ENCODE measurements around the gene PLXNA2.
A peak's percentile ranks its signal among the peaks of the same experiment; 100 is the strongest.

PLXNA2 gene

DNA sequence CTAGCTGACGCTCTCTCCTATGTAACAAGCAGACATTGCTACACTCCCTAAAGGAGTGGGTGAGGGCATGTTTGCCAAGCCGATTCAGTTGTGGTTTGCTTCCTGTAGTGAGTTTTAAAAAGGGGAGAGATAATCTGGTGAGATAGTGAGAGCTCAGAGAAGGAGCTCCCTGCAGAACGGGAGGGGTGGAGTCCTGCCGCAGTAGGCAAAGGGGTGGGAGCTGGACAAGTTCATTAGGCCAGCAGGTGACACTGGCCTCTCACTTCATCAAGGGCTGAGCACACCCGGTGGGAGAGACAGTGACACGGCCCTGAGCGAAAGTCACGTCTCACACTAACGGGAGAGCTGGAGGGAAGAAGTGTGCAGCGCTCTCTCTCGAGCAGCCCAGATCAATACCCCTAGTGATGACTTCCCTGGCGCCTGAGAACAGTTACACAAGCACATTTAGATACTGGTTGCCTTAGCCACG, 189.2 kb downstream of the PLXNA2 start:
- DNase-seq: no peak

DNA sequence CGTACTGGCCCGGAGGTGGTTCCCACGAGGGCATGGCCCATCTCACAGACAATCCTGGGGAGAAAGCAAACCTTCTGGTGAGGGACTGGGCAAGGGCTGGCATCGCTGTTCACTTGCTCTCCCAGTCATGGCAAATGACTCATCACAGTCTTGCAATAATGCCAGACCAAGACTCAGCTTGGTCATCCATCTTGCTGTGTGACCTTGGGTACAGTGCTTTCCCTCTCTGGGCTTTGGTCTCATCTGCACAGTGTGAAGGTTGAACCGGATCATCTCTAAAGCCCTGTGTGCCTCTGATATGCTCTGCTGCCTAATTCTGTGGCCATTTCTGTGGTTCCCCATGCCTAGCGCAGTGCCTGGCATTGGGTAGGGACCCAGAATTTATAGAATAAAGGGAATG, 189.7 kb downstream of the PLXNA2 start:
- no peak for DNase-seq

DNA sequence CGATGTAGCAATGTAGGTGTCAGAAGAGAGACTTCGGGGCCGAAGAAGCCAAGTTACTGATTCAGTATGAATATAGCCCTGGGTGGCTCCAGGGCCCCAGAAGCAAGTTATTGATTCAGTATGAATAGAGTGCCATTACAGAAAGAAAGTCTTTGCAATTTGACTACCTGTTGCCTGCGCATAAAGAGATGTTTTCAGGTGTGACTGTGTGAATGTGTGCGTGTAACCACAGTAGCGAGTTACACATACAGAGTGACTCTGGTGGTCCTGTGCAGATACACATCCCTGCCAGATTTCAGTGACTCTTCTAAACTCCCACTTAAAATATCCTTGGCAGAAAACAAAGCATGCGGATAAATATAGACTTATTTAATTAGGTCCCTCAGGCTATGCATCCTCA, 190.5 kb downstream of the PLXNA2 start:
- no peak for DNase-seq

DNA sequence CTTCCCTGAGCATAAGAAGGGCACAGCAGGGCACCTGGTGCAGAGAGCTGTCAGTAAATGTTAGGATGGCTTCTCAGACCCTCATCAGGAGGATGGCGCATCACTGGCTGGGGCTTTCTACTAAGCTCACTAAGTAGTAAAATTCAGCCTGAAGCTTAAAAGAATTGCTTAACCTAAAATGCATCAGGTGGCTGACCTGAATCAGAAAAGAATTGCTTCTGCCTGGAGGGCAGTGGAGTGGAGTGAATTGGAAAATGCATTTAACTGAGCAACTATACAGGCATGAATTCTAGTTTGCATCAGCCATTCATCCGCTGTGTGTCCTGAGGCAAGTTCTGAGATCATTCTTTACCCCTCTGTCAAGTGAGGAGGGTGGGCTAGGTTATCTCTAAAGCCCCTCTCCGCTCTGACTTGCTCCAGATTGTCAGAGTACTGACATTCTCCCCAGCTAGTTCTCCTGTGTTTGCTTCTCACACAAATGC, 191.2 kb downstream of the PLXNA2 start:
- no peak for DNase-seq

DNA sequence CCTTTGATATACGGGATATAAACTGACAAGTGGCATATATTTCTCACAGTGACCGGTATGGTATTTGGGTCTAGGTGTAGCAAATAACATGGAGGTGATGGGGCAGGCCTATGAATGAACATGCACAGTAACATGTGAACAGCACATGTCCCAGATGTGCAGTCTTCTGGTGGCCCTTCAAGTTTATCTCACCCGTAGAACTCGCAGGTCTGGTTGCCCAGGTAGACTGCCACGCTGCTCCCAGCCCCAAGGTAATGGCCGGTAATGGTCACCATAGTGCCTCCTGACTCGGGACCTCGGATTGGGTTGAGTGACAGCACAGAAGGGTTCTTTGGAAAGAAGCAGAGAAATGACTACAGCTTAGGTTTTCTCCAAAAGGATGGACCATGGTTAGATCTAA, 192.0 kb downstream of the PLXNA2 start:
- no peak for DNase-seq

DNA sequence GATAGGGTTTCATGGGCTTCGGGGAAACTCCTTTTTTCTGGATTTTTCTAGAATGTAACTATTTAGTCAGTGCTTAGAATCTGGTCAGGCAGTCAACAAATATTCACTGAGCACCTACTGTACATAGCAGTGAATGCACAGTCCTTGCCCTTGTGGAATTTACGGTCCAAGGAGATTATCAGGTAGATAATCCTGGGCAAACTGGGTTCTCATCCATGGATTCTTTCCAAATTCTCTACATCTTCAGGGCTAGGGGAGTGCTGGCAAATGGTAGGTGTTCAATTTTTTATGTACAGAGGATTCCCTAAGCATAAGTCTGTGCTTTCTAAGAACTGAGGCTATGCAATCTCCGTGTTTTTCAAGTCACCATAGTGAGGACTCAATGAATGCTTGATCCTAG, 192.5 kb downstream of the PLXNA2 start:
- DNase-seq: no peak

DNA sequence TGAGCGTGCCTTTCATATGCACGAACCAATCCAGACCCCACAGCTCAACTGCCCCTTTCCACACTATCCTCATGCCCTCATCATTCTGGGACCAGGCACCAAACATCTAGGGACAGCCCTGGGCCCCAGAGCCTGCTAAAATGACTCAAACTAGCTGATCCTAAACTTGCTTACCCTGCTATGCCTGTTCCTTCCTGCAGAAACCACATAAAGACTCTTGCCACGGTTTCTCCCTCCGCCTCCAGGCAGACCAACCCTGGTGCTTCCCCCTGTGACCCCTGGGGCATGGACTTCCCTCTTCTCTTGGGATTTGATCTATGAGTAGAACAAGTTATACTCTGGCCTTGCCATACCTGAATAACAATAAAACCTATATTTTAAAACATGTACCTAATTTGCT, 195.3 kb downstream of the PLXNA2 start:
- DNase-seq: no peak

DNA sequence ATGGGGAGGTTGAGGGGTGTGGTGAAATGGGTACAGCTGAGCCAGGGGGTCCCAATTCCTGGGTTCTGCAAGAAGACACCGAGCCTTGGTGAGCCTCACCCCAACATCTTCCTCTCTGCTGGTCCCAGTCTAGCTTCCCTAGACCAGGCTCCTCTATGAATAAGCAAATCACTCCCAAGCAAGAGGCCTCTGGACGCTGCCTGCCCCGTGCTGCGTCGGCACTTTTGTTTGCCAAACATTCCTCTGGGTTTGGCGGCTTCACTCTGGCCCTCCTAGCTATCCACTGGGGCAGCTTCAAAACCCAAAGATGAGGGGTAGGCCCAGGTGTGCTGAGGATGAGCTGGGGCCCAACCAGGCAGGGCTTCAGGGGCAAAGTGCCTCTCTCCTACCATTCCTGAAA, 196.2 kb downstream of the PLXNA2 start:
- DNase-seq: no peak

DNA sequence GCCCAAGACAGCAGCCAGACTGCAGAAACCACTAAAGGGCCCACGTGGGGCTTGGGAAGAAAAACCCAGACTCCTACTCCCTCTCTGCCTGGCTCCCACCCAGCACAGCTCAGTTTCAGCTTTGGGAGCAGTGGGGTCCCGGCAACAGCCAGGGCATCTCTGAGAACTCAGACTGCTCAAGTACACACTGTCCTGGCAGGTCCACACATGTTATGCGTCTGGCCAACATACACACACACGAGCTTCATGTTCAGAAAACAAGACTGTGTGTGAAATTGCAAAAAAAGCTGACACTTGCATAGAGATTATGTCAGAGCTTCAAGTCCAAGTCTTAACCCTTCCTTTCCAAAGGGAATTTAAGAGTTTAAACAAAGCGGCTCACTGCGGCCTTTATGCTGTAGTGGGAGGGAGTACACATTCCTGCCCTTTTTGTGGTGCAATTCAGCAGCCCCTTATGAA, 196.7 kb downstream of the PLXNA2 start:
- no peak for DNase-seq

DNA sequence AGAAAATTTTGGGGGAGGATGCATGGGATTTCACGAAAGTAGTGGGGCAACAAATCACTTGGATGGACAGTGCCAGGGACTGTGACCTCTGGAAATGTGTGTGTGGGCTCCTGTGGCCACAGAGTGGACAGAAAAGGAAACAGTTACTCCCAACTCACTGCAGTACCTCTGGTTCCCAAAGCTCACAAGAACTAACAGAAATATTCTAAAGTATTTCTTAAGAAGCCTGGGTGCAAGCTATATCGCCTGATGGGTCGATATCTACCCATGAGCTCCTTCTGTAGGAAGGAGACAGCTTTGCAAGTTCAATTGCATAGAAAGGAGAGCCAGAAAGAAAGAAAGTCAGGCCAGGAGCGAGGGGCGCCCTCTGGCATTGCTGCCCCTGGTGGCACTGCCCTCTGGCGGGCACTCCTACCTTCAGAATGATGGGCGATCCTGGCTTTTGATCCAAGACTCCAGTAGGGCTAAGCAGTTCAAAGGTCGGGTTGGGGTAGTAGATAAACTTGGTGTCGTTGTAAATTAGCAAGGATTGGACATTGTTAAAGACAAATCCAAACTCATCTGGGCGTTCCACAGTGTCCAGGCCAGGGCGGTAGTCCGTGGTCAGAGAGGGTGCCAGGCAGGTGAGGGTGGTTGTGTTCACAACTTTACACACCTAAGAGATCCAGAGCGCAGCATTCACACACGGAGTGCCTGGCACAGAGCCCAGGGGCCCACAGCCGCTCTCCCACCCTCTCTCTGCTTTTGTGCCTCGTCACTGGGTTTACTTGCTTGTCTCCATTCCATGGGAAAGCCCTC, 198.5 kb downstream of the PLXNA2 start:
- DNase-seq: no peak

DNA sequence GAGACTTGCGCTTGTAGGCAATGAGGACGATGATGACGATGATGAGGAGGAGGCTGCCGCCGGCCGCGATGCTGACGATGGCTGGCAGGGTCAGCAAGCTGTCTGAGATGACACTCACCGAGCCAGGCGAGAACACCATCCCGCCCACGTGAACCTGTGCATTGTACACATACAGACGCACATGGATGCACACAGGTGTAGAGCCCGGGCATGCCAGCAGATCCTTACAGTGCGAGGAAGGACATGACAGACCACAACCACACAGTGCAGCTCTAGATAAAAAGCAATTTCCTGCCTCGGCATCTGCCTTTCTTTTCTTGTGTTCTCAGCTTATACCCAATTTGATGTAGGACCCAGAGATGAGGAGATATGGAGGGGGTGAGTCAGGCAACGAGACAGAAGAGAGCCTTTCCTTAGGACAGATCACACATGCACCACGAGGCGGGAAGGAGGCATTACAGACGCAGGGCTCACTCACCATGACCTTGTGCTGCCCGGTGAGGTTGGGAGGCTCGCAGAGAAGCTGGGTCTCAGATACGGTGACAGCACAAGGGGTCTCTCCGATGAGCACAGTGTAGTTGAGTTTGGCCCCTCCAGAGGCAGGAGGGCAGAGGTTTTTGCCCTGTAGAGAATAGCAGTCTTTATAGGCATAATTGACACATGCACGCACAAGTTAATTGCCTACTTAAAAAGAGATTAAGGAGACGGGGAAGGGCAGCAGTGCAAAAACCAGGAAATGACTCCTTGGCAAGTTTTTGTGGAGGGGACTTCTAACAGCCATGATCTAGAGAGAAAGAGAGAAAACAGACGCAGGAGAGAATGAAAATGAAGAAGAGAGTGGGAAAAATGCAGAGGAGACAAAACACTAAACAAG, 199.4 kb downstream of the PLXNA2 start:
- no peak for DNase-seq

DNA sequence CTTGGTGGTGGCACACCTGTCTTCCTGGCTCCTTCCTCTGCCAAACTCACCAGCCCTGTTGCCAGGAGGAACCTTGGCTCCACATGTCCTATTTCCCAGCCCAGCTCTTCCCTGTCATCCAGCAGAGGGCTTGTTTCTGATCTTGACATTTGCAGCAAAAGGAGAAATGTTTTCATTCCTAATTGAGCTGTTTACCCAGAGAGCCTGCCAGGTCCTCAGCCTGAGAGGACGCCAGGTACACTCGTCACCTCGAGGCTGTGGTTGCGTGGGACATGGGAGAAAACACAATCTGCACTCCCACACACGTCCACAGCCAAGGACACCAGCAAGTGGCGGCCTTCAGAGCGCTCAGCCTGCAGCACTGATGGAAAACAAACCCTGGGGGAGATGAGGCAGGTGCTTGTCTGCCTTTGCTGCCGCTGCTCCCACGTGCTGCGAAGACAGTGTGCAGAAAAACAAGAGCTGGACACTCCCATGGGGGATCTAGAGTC, 200.4 kb downstream of the PLXNA2 start:
- no peak for DNase-seq

DNA sequence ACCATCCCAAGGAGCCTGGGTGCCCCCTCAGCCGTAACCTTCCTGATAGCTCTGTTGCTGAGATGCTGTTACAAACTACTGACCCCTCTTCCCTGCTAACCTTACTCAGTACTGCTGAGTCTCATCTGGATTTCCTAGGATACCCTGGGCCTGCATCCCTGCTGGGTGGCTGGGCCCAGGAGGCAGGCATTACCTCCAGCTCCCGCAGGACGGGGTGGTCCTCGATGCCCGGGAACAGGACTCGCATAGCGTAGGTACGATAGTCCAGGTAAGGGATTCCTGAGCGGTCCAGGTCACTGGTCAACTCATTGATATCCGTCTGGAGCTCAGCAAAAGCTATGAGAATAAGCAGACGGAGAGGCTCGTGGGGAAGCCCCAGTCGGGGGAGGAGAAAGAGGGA, 201.3 kb downstream of the PLXNA2 start:
- DNase-seq: no peak

DNA sequence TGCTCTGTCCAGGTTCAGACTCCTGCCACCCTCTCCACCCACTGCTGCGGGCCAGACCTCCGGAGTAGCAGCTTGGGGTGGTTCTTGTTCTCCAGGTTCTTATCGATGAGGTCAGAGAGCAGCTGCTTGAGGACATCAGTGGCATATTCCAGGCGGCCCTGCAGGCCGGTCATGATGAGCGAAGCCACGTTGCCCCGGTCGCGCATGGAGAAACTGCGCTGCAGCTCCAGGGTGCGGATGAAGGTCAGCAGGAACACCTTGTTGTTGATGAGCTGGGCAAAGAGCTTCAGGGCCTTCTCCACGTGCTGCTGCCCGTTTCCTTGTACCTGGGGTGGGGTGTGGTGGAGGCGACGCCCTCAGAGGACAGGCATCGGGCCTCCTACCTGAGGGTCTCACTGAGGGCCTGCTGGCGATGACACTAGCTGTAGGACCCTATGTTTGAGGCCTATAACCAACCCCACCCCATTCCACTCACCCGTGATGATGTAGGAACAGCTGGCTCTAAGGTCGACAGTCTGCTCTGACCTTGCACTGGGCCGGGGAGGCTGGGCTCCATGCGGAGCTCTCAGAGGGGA, 202.1 kb downstream of the PLXNA2 start:
- DNase-seq: no peak

DNA sequence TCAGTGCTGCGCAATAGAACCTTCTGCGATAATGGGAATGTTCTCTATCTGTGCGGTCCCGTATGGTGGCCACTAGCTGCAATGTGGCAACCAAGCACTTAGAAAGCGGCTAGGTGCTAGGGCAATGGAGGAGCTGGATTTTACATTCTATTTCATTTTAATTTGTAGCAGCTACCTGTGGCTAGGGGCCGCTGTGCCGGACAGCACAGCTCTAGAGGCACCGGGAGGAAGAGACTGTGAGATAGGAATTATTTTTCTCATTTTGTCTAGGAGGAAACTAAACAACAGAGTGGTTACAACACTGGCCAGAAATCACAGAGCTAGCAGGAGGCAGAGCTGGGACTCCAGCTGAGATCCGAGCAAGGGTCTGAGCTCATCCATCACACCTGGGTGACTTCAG, 202.7 kb downstream of the PLXNA2 start:
- DNase-seq: no peak

DNA sequence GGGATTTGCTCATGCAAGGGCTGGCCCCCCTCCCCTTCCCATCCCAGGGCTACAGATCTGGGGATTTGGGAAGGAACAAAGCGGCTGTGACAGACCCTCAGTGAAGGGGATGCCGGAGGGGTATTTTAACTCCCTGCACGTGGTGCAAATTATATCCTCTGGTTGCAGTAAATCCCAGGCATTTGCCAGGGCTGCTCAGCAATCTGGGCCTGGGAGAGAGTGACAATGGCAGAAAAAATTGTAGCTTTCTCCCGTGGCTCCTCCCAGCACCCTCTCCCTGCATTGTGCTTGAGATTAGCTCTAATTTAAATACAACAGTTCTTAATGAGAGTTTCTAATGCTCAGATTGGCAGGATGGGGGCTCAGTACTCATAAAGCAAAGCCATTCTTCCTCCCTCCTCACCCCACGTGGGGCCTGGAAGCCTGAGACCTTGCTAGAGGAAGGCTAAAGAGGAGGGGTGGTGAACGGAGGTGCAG, 203.3 kb downstream of the PLXNA2 start:
- DNase-seq: no peak

DNA sequence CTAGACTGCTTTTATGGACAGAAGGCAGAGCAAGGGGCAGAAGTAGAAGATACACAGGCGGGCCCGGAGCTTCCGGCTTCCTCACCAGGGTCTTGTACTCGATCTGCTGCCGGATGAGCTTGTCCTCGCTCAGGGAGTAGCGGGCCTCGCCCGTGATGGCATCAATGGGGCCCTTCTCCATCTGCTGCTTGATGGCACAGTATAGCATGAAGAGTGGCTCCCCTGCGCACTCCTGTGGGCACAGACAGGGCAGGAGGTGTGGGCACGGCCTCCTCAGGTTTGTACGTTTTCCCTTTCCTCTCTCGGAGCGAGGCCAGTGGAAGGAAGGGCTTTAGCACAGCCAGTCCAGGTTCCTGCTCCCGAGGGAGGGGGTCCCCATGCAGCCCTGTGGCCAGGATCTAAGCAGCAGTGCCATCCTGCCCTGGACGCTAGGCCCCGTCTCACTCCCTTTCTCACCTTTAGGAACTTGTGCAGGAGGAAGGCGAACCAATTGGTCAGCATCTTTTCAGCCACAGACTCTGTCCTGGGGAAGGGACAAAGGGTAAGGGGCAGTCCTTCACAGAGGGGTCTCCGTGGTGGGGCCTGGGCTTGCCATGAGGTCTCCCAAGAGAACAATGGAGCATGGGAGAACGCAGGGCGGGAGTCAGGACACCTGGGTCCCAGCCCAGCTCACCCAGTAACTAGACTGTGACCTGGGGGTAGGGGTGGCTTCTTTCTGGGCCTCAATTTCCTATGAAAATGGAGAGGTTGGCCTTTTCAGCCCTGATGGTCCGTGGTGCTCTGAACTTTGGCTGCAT, 204.4 kb downstream of the PLXNA2 start:
- no peak for DNase-seq

DNA sequence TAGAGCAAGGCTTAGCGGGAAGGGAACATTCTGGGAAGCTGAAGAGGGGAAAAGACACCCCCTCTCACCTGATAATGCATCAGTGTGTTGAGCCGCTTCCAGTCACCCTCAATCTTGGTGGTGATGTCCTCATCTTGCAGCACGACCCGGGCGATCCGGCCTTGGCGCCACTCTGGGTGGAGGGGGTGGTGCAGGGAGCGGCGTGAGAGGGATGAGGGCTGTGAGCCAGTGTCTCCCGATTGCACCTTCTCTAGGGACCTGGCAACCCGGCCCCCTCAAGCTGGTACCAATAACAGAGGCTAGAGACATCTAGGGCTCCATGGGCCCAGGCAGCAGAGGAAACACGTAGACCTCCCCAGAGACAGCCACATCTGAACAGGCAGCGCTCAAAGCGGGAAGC, 205.9 kb downstream of the PLXNA2 start:
- DNase-seq: no peak

DNA sequence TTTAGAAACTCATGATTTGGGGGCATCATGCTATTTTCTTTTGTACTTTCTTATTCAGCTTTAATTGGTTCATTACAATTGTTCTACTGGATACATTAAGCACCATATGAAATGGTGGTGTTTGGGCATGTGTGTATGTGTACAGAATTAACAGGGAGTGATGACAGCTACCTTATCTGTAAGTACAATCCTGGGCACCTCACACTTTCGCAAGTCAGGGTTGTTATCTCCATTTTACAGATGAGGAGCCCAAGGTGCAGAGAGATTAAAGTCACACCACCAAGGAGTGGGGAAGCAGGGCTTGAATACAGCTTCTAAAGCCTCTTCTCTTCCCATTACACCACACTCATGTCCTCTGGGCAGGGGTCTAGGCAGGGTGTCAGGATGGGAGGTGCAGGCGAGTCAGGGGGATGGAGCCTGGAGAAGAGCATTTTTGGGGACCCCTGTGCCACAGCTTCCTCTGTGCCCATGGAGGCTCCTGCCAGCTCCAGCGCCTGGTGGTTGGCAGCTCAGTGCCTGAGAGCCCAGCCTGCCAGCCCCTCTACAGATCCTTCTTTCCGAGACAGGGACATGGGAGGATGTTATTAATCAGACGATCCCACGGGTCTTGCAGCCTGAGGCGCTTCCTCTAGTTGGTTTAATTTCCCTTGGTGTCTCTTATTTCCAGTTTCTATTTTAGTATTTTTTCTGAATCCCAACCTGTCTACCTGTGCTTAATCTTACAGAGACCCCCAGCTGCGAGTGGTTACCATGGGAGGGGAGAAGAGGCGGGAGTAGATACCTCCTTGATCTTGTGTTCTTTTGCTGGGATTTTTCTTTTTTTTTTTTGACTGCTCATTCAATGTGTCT, 207.0 kb downstream of the PLXNA2 start:
- no peak for DNase-seq

DNA sequence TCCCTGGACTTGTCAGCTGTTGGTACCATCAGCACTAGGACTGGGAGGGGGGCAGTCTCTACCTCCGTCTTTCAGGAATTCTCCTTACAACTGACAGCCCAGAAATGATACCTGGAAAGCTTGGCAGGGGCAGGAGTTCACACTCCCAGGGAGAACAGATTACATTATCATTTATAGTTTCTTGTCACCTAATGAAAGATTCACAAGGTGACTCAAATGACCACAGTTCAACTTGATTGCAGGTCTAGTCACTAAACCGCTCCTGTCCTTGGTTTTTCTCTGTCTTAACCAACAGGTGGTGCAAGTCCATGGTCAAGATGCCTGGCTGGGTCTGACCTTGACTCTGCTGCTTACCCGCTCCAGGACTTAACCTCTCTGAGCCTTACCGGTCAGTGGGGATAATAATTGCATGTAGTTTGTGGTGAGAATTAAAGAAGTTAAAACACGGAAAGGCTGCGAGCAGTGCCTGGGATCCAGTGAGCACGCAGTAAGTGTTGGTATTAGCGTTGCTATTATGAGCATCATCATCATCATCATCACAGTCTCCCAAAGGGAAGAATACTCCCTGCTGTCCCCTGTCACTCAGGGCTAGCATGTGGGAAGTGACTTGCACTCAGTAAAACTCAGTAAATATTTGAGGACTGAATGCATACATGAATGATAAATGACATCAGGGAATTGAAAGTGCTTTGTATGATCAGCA, 207.9 kb downstream of the PLXNA2 start:
- peak in 1 of 2 experiments; percentile 16 for DNase-seq

DNA sequence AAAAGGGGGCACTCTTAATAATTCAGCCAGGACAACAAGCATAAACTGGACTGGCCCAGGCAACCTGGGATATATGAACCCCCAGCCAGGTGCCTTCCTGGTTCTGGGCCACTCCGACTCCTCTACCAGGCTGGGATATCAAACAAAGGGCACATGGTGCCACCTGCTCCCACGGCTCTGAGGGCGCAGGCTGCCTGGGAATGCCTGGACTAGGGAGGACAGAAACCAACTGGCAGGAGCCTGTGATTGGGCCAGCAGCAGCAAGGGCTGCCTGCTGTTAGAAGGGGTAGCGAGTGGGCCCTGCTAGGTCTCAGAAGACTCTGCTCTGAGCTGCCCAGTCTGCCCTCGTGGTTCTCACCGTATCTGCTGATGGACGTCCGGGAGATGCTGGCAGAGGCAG, 210.0 kb downstream of the PLXNA2 start:
- no peak for DNase-seq

All from SW 1271 (cell line).